ENCODE data around the gene DDX4. TPM values are rescaled to one million over a fixed set of nuclear protein-coding genes. Genes with fewer than 3 reads are reported as not detected.

The DDX4 gene
- total and polyA plus RNA-seq, 3 experiments from 2014 or later = not detected

DNA sequence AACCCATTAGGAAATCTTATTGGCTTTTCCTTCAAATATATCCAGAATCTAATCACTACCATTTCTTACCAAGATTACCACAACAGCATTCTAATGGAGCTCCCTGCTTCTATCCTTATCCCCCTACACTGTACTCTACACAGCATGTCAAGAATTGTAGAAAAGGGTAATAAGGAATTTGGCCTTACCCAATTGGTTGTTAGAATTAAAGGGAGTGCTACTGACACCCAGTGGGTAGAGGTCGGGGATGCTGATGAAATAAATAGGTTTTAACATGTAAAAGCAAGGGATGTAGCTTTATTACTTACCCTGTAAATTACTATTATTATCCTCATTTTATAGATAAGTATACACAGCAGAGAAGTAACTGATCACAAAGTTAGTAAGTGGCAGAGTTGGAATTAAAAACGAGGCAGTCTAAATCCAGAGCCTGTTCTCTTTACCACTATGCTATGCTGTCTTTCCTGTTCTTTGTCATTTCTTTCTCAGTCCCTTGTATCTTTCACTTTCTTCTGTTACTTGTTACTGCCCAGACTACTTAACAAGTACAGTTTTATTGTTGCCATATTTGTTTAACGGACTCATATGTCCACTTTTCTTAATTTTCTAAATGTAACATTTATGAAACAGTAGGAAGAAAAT lies 36.3 kb upstream of the DDX4 start:
- H3K27me3 ChIP-seq (ENCODE audit: insufficient read depth, low read length, poor library complexity, severe bottlenecking) = no peaks in the 10 kb centered on the region
- H3K4me3 ChIP-seq (ENCODE audit: low read length) = no peak overlapping the region
- Mint-ChIP-seq H3K4me1 (peaks cover 6 to 22% (median 16%) of the 10 kb centered on the region in 3 donors), H3K27me3 (no peaks in the 10 kb centered on the region), H3K9me3 (no peaks in the 10 kb centered on the region), H3K4me3 (no peak overlapping the region), H3K36me3 (peaks cover 0 to 33% (median 17%) of the 10 kb centered on the region in 3 donors), H3K27ac (no peak overlapping the region)
- CTCF ChIA-PET = interaction anchor here (2.0 kb wide), 1 partner anchor 9 kb away, joined by 4 read pairs; no protein-coding TSS in a partner anchor
- no peak for DNase-seq
- POLR2A ChIA-PET = no interaction called here
- H3K27ac ChIP-seq (ENCODE audit: low read depth, low read length) = no peak overlapping the region
- no peaks in the 10 kb centered on the region for H3K36me3 ChIP-seq (ENCODE audit: insufficient read depth, low read length)
- no peaks in the 10 kb centered on the region for H3K9me3 ChIP-seq (ENCODE audit: low read length)
- peaks cover 5% of the 10 kb centered on the region for H3K4me1 ChIP-seq (ENCODE audit: insufficient read depth, low read length)

DNA sequence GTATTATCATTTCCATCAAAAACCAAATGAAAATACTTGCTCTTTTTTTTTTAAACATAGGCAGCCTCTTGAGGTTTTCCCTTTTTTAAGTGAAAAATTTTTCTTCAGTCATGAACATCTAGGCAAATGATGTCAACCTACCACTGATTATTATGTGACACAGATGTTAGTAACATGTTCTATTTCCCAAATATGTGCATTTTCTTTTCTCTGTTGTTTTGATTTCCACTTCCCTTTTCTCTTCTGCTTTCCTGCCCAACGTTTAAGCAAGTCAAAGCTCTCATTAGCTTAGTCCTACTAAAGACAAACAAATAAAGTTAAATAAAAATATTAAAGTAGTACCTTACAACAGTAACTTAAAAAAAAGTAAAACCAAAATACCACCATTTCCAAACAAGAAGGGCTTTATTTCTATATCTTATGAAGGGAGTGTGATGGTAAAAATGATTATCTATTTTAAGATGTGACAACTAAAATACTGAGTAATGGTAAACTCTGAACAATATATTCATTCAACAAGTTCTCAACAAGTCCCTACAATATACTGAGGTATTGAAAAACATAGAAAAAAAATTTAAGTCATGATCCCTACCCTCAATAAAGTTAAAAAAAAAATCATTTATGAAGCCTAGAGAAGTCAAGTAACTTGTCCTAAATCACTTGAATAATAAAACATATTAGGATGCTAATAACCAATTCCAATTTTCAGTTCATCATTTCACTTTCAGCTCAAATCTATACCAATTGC lies 35.1 kb upstream of the DDX4 start:
- Histone ChIP-seq H3K4me1 (ENCODE audit: insufficient read depth, low read length) (peaks cover 5% of the 10 kb centered on the region), H3K36me3 (ENCODE audit: insufficient read depth, low read length) (no peaks in the 10 kb centered on the region), H3K27ac (ENCODE audit: low read depth, low read length) (no peak overlapping the region), H3K27me3 (ENCODE audit: insufficient read depth, low read length, poor library complexity, severe bottlenecking) (no peaks in the 10 kb centered on the region), H3K9me3 (ENCODE audit: low read length) (no peaks in the 10 kb centered on the region), H3K4me3 (ENCODE audit: low read length) (no peak overlapping the region)
- Mint-ChIP-seq H3K4me3 (no peak overlapping the region), H3K36me3 (peaks cover 0 to 35% (median 14%) of the 10 kb centered on the region in 3 donors), H3K27me3 (no peaks in the 10 kb centered on the region), H3K9me3 (no peaks in the 10 kb centered on the region), H3K27ac (no peak overlapping the region), H3K4me1 (peaks cover 8 to 31% (median 25%) of the 10 kb centered on the region in 3 donors)
- ChIA-PET POLR2A (no interaction called here), CTCF (no interaction called here)
- no peak for DNase-seq

DNA sequence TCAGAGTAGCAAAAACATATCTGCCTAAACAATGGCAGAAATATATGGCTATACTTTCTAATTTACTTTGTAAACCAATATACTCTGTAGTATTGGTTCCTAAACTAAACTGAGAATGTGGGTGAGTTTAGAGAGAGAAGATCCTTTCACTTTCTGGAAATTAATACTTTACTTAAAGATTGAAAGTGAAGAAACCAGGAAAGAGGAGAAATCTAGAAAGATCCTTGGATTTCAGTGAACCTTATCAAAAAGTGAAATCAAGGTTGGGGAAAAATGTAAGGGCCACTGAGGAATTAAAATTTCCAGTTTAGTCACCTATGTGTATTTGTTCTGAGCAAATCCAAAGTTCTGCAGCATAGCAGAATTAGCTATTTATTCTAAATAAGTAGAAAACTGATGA lies 31.6 kb upstream of the DDX4 start:
- ChIA-PET CTCF (no interaction called here), POLR2A (interaction anchor here (0.7 kb wide), 1 partner anchor 1470 kb away, joined by 8 read pairs; no protein-coding TSS in a partner anchor)
- Histone ChIP-seq H3K36me3 (ENCODE audit: insufficient read depth, low read length) (no peaks in the 10 kb centered on the region), H3K4me3 (ENCODE audit: low read length) (no peak overlapping the region), H3K27me3 (ENCODE audit: insufficient read depth, low read length, poor library complexity, severe bottlenecking) (no peaks in the 10 kb centered on the region), H3K4me1 (ENCODE audit: insufficient read depth, low read length) (peaks cover 8% of the 10 kb centered on the region), H3K9me3 (ENCODE audit: low read length) (no peaks in the 10 kb centered on the region), H3K27ac (ENCODE audit: low read depth, low read length) (no peak overlapping the region)
- H3K36me3 Mint-ChIP-seq = peaks cover 0 to 35% (median 17%) of the 10 kb centered on the region in 3 donors
- no peak for DNase-seq
- H3K27ac Mint-ChIP-seq = no peak overlapping the region
- H3K4me1 Mint-ChIP-seq = peaks cover 16 to 40% (median 39%) of the 10 kb centered on the region in 3 donors
- no peaks in the 10 kb centered on the region for H3K9me3 Mint-ChIP-seq
- H3K27me3 Mint-ChIP-seq = no peaks in the 10 kb centered on the region
- H3K4me3 Mint-ChIP-seq = no peak overlapping the region

DNA sequence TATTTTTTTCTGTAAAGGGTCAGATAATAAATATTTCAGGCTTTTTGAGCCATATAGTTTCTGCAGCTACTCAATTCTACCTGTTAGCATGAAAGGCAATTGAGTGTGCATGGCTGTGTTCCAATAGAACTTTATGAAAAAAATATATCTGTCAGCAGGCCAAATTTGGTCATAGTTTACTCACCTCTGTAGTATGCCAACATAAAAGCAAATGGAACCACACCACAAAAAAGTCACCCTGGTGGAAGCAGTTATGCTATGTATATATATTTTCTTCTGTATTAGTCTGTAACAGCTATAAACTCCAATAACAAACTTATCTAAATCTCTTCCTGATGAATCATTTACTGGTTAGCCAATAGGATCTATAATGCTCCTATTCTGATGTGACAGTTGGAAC lies 29.1 kb upstream of the DDX4 start:
- DNase-seq = no peak
- POLR2A ChIA-PET = no interaction called here
- Histone ChIP-seq H3K4me1 (ENCODE audit: insufficient read depth, low read length) (peaks cover 12% of the 10 kb centered on the region), H3K36me3 (ENCODE audit: insufficient read depth, low read length) (no peaks in the 10 kb centered on the region), H3K27ac (ENCODE audit: low read depth, low read length) (no peak overlapping the region), H3K9me3 (ENCODE audit: low read length) (no peaks in the 10 kb centered on the region), H3K4me3 (ENCODE audit: low read length) (no peak overlapping the region), H3K27me3 (ENCODE audit: insufficient read depth, low read length, poor library complexity, severe bottlenecking) (no peaks in the 10 kb centered on the region)
- H3K27ac Mint-ChIP-seq = no peak overlapping the region
- no peaks in the 10 kb centered on the region for H3K27me3 Mint-ChIP-seq
- CTCF ChIA-PET = no interaction called here
- peaks cover 31 to 54% (median 54%) of the 10 kb centered on the region in 3 donors for H3K4me1 Mint-ChIP-seq
- H3K9me3 Mint-ChIP-seq = no peaks in the 10 kb centered on the region
- peaks cover 0 to 36% (median 9%) of the 10 kb centered on the region in 3 donors for H3K36me3 Mint-ChIP-seq
- peak overlapping the region in 1 of 7 donors; percentile 56 for H3K4me3 Mint-ChIP-seq

DNA sequence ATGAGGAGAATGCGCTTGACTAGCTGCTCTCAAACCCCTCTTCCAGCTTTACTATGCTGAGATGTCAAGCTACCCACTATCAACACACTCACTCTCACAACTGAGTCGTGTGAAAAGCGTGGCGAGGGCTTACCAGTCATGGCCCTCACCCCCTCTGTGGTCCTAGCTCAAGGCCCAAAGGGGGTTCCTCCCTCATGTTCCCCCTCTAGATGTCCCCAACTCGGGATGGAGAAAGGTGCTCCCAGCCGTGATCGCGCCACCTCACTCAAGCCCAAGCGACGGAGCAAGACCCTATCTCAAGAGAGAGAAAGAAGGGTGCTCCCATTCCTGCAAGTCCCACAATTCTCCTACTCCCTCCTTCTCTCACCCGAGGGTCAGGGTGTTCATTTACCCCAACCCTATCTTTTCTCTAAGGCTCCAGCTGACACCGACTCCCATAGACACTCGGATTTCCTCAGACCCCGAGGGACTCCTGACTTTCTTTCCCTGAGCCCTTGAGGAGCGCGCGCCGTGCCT lies 26.3 kb upstream of the DDX4 start:
- H3K27me3 Mint-ChIP-seq = no peaks in the 10 kb centered on the region
- peak overlapping the region in 7 of 8 donors; percentile 74 to 99 (median 96) for H3K27ac Mint-ChIP-seq
- H3K36me3 ChIP-seq (ENCODE audit: insufficient read depth, low read length) = no peaks in the 10 kb centered on the region
- ChIA-PET CTCF (no interaction called here), POLR2A (no interaction called here)
- no peak for DNase-seq
- no peaks in the 10 kb centered on the region for H3K9me3 ChIP-seq (ENCODE audit: low read length)
- H3K4me3 ChIP-seq (ENCODE audit: low read length) = peak overlapping the region; percentile 95
- H3K4me1 ChIP-seq (ENCODE audit: insufficient read depth, low read length) = peaks cover 12% of the 10 kb centered on the region
- H3K4me1 Mint-ChIP-seq = peaks cover 27 to 48% (median 40%) of the 10 kb centered on the region in 3 donors
- H3K27me3 ChIP-seq (ENCODE audit: insufficient read depth, low read length, poor library complexity, severe bottlenecking) = no peaks in the 10 kb centered on the region
- peaks cover 0 to 30% (median 6%) of the 10 kb centered on the region in 3 donors for H3K36me3 Mint-ChIP-seq
- H3K9me3 Mint-ChIP-seq = peaks cover 0 to under 1% (median 0%) of the 10 kb centered on the region in 5 donors
- H3K27ac ChIP-seq (ENCODE audit: low read depth, low read length) = peak overlapping the region; percentile 58
- H3K4me3 Mint-ChIP-seq = peak overlapping the region; percentile 95 to 100 (median 99)

DNA sequence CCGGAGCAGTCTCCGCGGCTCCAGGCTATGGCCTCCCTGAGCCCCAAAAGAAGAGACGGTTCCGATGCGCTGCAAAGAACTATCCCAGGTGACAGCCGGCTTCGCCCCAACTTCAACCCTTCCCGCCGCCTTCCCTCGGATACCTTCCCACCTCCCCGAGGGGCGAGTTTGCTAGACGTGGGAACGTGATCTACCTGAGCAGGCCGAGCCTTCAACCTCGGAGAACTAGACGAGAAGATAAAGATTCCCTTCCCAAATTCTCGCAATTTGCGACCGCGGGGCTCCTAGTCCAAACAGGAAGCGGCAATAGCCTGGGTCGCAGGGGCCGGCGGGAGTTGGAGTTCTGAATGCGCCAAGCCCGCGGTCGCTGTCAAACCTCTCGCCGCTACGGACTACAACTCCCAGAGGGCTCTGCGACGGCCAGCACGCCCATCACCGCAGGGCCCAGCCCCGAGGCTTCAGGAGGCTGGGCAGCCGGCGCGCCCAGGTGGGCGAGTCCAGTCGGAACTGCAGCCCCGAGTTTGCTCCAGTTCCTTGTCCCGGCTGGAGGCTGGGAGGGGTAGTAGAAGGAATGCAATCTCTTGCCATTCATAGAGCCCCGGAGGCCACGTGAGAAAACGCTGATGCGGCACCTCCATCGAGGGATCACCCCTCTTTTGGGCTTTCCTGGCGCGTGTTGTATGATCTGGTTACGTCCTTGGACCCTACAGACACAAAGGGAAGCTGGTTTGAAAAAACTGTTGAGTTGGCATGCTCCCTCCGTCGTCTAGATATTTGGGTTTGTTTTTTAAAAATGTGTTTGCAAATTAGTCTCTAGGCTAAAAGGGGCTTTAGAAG lies 25.6 kb upstream of the DDX4 start, which contains the start of gene SLC38A9:
SLC38A9 (minus strand) TSS at position 302 of the 837 bp plus-strand sequence. CDS start 14,366 bp downstream, outside the sequence.
- peaks cover 0 to 6% (median 4%) of the 10 kb centered on the region in 5 donors for H3K9me3 Mint-ChIP-seq
- H3K4me3 ChIP-seq (ENCODE audit: low read length) = peak within 1 kb of the TSS; percentile 95
- H3K9me3 ChIP-seq (ENCODE audit: low read length) = no peaks in the 10 kb centered on the region
- CTCF ChIA-PET = no interaction called here
- H3K27me3 ChIP-seq (ENCODE audit: insufficient read depth, low read length, poor library complexity, severe bottlenecking) = no peaks in the 10 kb centered on the region
- H3K27ac ChIP-seq (ENCODE audit: low read depth, low read length) = peak within 1 kb of the TSS; percentile 58
- H3K27ac Mint-ChIP-seq = peak within 1 kb of the TSS; percentile 74 to 99 (median 96)
- H3K4me1 ChIP-seq (ENCODE audit: insufficient read depth, low read length) = peaks cover 12% of the 10 kb centered on the region
- peaks cover 6 to 26% (median 6%) of the 10 kb centered on the region in 3 donors for H3K36me3 Mint-ChIP-seq
- peaks cover 25 to 45% (median 36%) of the 10 kb centered on the region in 3 donors for H3K4me1 Mint-ChIP-seq
- H3K36me3 ChIP-seq (ENCODE audit: insufficient read depth, low read length) = no peaks in the 10 kb centered on the region
- H3K4me3 Mint-ChIP-seq = peak within 1 kb of the TSS; percentile 95 to 100 (median 99)
- POLR2A ChIA-PET = no interaction called here
- peak; percentile 87 to 93 (median 90) for DNase-seq
- H3K27me3 Mint-ChIP-seq = no peaks in the 10 kb centered on the region

DNA sequence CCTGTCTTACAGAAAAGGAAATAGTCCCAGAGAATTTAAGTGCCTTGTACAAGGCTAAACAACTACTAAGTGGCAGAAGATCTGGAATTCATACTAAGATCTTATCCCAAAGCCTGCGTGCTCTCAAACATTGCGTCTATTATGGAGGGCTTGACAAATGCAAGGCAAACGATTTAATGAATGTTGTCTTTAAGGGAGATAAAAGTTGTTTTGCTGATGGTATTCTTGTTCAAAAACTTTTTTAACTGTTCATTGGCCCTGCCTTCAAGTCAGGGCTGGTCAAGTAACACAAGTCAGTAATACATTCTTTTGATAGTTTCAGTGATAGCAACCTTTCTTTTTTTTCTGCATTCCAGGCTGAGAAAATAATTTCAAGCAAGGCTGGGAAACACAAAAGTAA lies 24.0 kb upstream of the DDX4 start:
- Mint-ChIP-seq H3K4me1 (peaks cover 18 to 28% (median 19%) of the 10 kb centered on the region in 3 donors), H3K4me3 (no peak overlapping the region), H3K27ac (no peak overlapping the region), H3K27me3 (no peaks in the 10 kb centered on the region), H3K9me3 (peaks cover 0 to 7% (median 4%) of the 10 kb centered on the region in 5 donors), H3K36me3 (peaks cover 2 to 15% (median 7%) of the 10 kb centered on the region in 3 donors)
- no peak for DNase-seq
- ChIA-PET POLR2A (no interaction called here), CTCF (no interaction called here)
- no peaks in the 10 kb centered on the region for H3K36me3 ChIP-seq (ENCODE audit: insufficient read depth, low read length)
- peaks cover 12% of the 10 kb centered on the region for H3K4me1 ChIP-seq (ENCODE audit: insufficient read depth, low read length)
- no peaks in the 10 kb centered on the region for H3K9me3 ChIP-seq (ENCODE audit: low read length)
- no peak overlapping the region for H3K4me3 ChIP-seq (ENCODE audit: low read length)
- H3K27me3 ChIP-seq (ENCODE audit: insufficient read depth, low read length, poor library complexity, severe bottlenecking) = no peaks in the 10 kb centered on the region
- H3K27ac ChIP-seq (ENCODE audit: low read depth, low read length) = no peak overlapping the region

Measured in CD8-positive, alpha-beta memory T cell (primary cell).